HG02852 (cell line): Measurements from ENCODE around the gene ETHE1.

ENCODE experiments used
- ATAC-seq: cut with Tn5 transposase; IDR thresholded peaks from one replicate; pipeline ENCODE4 v1.9.1; 2021; ENCODE audit warnings: mild to moderate bottlenecking, moderate library complexity; ENCODE audit not compliant: unreplicated experiment

The ETHE1 gene

GRCh38 chr19:43498233-43498842, 28.7 kb downstream of the ETHE1 start:
- no peak for ATAC-seq

GRCh38 chr19:43496960-43497359, 30.0 kb downstream of the ETHE1 start:
- no peak for ATAC-seq

- no peak for ATAC-seq
Measured at GRCh38 chr19:43495082-43495481, 31.9 kb downstream of the ETHE1 start.

- ATAC-seq, result no peak
Measured at GRCh38 chr19:43490759-43491158, 36.2 kb downstream of the ETHE1 start.

GRCh38 chr19:43489979-43490599, 36.9 kb downstream of the ETHE1 start:
- ATAC-seq, result no peak

GRCh38 chr19:43489310-43489709, 37.7 kb downstream of the ETHE1 start:
- ATAC-seq, result no peak

- no peak for ATAC-seq
Measured at GRCh38 chr19:43488179-43488578, 38.8 kb downstream of the ETHE1 start.

- ATAC-seq, result no peak
Measured at GRCh38 chr19:43486412-43486811, 40.6 kb downstream of the ETHE1 start.

- no peak for ATAC-seq
Measured at GRCh38 chr19:43485951-43486350, 41.0 kb downstream of the ETHE1 start.

GRCh38 chr19:43483281-43483680, 43.7 kb downstream of the ETHE1 start:
- no peak for ATAC-seq

GRCh38 chr19:43482193-43482592, 44.8 kb downstream of the ETHE1 start:
- ATAC-seq, result no peak

- no peak for ATAC-seq
Measured at GRCh38 chr19:43481701-43482100, 45.3 kb downstream of the ETHE1 start.

GRCh38 chr19:43480574-43480973, 46.4 kb downstream of the ETHE1 start:
- no peak for ATAC-seq

GRCh38 chr19:43479961-43480561, 46.9 kb downstream of the ETHE1 start:
- no peak for ATAC-seq

- no peak for ATAC-seq
Measured at GRCh38 chr19:43479226-43479625, 47.8 kb downstream of the ETHE1 start.

- ATAC-seq, result no peak
Measured at GRCh38 chr19:43478323-43478722, 48.7 kb downstream of the ETHE1 start.

GRCh38 chr19:43476606-43477005, 50.4 kb downstream of the ETHE1 start:
- no peak for ATAC-seq

GRCh38 chr19:43474986-43475705, 51.9 kb downstream of the ETHE1 start:
- no peak for ATAC-seq

GRCh38 chr19:43474487-43474886, 52.5 kb downstream of the ETHE1 start:
- no peak for ATAC-seq

GRCh38 chr19:43471091-43471490, 55.9 kb downstream of the ETHE1 start:
- ATAC-seq, result no peak

GRCh38 chr19:43470288-43470687, 56.7 kb downstream of the ETHE1 start:
- ATAC-seq, result no peak

- ATAC-seq, result no peak
Measured at GRCh38 chr19:43469160-43469480, 57.9 kb downstream of the ETHE1 start.
